Measurements from ENCODE around the gene NID1.

Gene NID1

GRCh38 chr1:235990330-235990795 is 74.5 kb downstream of the NID1 start:
- ChIA-PET POLR2A (no interaction called here), CTCF (interaction anchor here (1.5 kb wide), 1 partner anchor 18 kb away, joined by 8 read pairs; no protein-coding TSS in a partner anchor)
- TF ChIP-seq, protein P1, sequence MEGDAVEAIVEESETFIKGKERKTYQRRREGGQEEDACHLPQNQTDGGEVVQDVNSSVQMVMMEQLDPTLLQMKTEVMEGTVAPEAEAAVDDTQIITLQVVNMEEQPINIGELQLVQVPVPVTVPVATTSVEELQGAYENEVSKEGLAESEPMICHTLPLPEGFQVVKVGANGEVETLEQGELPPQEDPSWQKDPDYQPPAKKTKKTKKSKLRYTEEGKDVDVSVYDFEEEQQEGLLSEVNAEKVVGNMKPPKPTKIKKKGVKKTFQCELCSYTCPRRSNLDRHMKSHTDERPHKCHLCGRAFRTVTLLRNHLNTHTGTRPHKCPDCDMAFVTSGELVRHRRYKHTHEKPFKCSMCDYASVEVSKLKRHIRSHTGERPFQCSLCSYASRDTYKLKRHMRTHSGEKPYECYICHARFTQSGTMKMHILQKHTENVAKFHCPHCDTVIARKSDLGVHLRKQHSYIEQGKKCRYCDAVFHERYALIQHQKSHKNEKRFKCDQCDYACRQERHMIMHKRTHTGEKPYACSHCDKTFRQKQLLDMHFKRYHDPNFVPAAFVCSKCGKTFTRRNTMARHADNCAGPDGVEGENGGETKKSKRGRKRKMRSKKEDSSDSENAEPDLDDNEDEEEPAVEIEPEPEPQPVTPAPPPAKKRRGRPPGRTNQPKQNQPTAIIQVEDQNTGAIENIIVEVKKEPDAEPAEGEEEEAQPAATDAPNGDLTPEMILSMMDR (IDR thresholded peaks at IDR 0.05; ENCODE audit: control extremely low read depth, extremely low read depth, low read depth, missing control alignments), result no peak
- DNase-seq (ENCODE audit: extremely low spot score), result no peak

DNA sequence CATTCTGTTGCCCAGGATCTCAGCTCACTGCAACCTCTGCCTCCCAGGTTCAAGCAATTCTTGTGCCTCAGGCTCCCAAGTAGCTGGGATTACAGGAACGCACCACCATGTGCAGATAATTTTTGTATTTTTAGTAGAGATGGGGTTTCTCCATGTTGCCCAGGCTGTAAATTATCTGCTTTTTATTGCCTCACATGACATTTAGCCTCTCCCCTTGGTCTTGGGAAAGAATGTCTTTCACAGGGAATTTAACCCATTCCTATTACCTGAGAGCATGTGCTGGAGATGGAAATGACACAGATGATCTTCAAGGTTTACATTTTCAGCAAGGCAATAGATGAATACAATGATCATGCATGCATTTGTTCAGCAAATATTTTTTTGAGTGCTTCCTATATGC is 75.8 kb downstream of the NID1 start:
- DNase-seq (ENCODE audit: extremely low spot score), result no peak
- TF ChIP-seq, protein P1 (IDR thresholded peaks at IDR 0.05; ENCODE audit: control extremely low read depth, extremely low read depth, low read depth, missing control alignments), result no peak
- CTCF ChIA-PET, result no interaction called here
- POLR2A ChIA-PET, result no interaction called here

- ChIA-PET CTCF (no interaction called here), POLR2A (no interaction called here)
- TF ChIP-seq, protein P1 (IDR thresholded peaks at IDR 0.05; ENCODE audit: control extremely low read depth, extremely low read depth, low read depth, missing control alignments), result no peak
- no peak for DNase-seq (ENCODE audit: extremely low spot score)
Observed at GRCh38 chr1:235986869-235987268, 78.0 kb downstream of the NID1 start.

GRCh38 chr1:235984041-235984825 is 80.7 kb downstream of the NID1 start:
- CTCF ChIA-PET, result interaction anchor here (3.6 kb wide), 1 partner anchor 13 kb away, joined by 26 read pairs; no protein-coding TSS in a partner anchor
- POLR2A ChIA-PET, result interaction anchor here (0.6 kb wide), 1 partner anchor 107 kb away, joined by 3 read pairs; no protein-coding TSS in a partner anchor
- TF ChIP-seq, protein P1 (IDR thresholded peaks at IDR 0.05; ENCODE audit: control extremely low read depth, extremely low read depth, low read depth, missing control alignments), result no peak
- DNase-seq (ENCODE audit: extremely low spot score), result no peak

GRCh38 chr1:235980976-235981375 is 83.9 kb downstream of the NID1 start:
- DNase-seq (ENCODE audit: extremely low spot score), result no peak
- TF ChIP-seq, protein P1 (IDR thresholded peaks at IDR 0.05; ENCODE audit: control extremely low read depth, extremely low read depth, low read depth, missing control alignments), result no peak
- POLR2A ChIA-PET, result no interaction called here
- CTCF ChIA-PET, result interaction anchor here (1.7 to 3.6 kb wide), 2 partner anchors 10 to 18 kb away, joined by 4 to 26 read pairs; no protein-coding TSS in a partner anchor

GRCh38 chr1:235979716-235980333 is 85.1 kb downstream of the NID1 start:
- ChIA-PET CTCF (interaction anchor here (2.4 kb wide), 1 partner anchor 136 kb away, joined by 6 read pairs; no protein-coding TSS in a partner anchor), POLR2A (no interaction called here)
- DNase-seq (ENCODE audit: extremely low spot score), result no peak
- TF ChIP-seq, protein P1 (IDR thresholded peaks at IDR 0.05; ENCODE audit: control extremely low read depth, extremely low read depth, low read depth, missing control alignments), result no peak

Data from GM10248 (cell line).